ENCODE data around the gene OR4C6. TPM values are rescaled to one million over a fixed set of nuclear protein-coding genes. Genes with fewer than 3 reads are reported as not detected.

The OR4C6 gene
- total RNA-seq, 4 donors from 2014 or later, result not detected

DNA sequence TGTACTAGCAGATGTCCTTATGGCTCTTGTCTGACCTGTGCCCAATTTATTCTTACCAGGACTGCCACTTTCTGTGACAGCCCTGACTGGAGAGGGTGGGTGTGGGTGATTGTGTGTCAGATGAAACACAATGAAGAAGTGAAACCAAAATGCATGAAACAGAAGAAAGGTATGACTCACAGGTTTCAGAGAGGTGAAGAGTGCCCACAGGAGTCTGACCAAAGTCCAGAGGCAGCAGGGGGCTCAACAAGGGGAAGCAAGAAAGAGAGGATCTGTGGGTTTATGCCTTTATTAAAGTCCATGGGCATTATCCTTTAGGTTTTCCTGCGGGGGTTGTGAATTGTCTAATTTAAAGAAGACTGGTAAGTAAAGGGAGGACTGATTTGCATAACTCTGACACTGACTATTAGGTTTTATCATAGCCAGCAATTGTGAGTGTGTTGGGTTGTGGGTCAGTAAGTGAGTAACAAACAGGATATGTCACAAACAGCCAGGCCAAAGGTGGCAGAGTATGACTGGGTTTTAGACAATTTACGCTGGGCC is 3.9 kb upstream of the OR4C6 start:
- Histone ChIP-seq H3K36me3 (no peaks in the 10 kb centered on the region), H3K4me3 (no peak overlapping the region), H3K4me1 (no peaks in the 10 kb centered on the region), H3K27ac (no peak overlapping the region), H3K9me3 (no peaks in the 10 kb centered on the region), H3K27me3 (no peaks in the 10 kb centered on the region)
- DNase-seq, result no peak
- TF ChIP-seq, protein P1, sequence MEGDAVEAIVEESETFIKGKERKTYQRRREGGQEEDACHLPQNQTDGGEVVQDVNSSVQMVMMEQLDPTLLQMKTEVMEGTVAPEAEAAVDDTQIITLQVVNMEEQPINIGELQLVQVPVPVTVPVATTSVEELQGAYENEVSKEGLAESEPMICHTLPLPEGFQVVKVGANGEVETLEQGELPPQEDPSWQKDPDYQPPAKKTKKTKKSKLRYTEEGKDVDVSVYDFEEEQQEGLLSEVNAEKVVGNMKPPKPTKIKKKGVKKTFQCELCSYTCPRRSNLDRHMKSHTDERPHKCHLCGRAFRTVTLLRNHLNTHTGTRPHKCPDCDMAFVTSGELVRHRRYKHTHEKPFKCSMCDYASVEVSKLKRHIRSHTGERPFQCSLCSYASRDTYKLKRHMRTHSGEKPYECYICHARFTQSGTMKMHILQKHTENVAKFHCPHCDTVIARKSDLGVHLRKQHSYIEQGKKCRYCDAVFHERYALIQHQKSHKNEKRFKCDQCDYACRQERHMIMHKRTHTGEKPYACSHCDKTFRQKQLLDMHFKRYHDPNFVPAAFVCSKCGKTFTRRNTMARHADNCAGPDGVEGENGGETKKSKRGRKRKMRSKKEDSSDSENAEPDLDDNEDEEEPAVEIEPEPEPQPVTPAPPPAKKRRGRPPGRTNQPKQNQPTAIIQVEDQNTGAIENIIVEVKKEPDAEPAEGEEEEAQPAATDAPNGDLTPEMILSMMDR (IDR thresholded peaks at IDR 0.05), result no peak
- TF ChIP-seq POLR2A (IDR thresholded peaks at IDR 0.05), result no peak

DNA sequence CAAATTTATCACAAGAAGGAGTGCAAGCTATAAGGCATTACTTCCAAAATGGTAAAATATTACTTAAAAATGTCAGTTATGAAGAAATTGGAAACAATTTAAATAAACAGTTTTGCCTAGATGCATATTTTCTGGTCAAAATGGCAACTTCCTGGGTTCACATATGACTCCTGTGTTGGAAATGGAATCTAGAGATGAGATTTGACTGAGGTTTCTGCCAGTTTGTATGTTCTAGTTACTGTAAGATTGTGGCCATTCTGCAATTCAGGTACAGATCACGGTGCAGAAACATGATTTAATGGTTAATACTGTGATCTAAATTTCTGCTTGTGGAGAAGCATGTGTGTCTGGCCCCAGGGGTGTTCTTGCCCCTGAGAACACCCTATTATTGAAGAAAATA is 3.4 kb upstream of the OR4C6 start:
- Histone ChIP-seq H3K27me3 (no peaks in the 10 kb centered on the region), H3K9me3 (no peaks in the 10 kb centered on the region), H3K36me3 (no peaks in the 10 kb centered on the region), H3K27ac (no peak overlapping the region), H3K4me1 (no peaks in the 10 kb centered on the region), H3K4me3 (no peak overlapping the region)
- no peak for TF ChIP-seq POLR2A (IDR thresholded peaks at IDR 0.05)
- TF ChIP-seq, protein P1 (IDR thresholded peaks at IDR 0.05), result no peak
- no peak for DNase-seq

DNA sequence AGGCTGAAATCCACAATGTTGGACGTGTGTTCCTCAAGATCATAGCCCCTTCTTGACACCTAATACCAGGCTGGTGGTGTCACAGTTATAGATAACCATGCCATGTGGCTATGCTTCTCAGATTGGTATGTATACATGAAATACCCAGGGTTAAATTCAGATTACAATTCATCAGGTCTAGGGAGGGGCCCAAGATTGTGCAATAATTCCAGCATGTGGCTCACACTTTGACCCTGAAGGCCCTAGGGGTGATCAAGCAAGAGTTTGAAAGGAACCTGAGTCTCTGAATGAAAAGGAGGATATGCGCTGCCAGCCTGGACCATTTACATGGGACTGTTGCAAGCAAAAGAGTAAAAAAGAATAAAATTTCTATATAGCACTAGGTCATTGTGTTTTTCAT is 7.4 kb downstream of the OR4C6 start:
- no peaks in the 10 kb centered on the region for H3K4me1 ChIP-seq
- DNase-seq, result no peak
- TF ChIP-seq, protein P1 (IDR thresholded peaks at IDR 0.05), result no peak
- TF ChIP-seq POLR2A (IDR thresholded peaks at IDR 0.05), result no peak
- H3K9me3 ChIP-seq, result no peaks in the 10 kb centered on the region
- H3K36me3 ChIP-seq, result no peaks in the 10 kb centered on the region
- H3K4me3 ChIP-seq, result no peak overlapping the region
- no peaks in the 10 kb centered on the region for H3K27me3 ChIP-seq
- no peak overlapping the region for H3K27ac ChIP-seq

DNA sequence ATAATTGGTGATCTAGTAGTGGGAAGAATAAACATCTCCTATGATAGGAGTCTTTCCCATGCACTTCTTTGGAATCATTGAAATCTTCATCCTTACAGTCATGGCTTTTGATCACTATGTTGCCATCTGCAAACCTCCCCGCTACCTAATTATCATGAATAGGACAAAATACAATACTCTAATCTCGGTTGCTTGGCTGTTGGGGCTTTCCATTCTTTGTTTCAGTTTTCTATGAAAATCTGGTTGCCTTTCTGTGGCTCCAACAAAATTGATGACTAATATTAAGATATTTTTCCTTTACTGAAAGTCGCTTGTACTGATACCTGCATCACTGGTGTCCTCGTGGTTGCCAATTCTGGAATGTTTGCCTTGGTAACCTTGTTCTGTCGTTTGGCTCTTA is 11.9 kb downstream of the OR4C6 start:
- TF ChIP-seq, protein P1 (IDR thresholded peaks at IDR 0.05), result no peak
- TF ChIP-seq POLR2A (IDR thresholded peaks at IDR 0.05), result no peak
- DNase-seq, result no peak
- no peaks in the 10 kb centered on the region for H3K36me3 ChIP-seq
- H3K4me3 ChIP-seq, result no peak overlapping the region
- H3K9me3 ChIP-seq, result peaks cover 0 to 3% (median 0%) of the 10 kb centered on the region in 4 donors
- no peaks in the 10 kb centered on the region for H3K27me3 ChIP-seq
- H3K27ac ChIP-seq, result no peak overlapping the region
- no peaks in the 10 kb centered on the region for H3K4me1 ChIP-seq

DNA sequence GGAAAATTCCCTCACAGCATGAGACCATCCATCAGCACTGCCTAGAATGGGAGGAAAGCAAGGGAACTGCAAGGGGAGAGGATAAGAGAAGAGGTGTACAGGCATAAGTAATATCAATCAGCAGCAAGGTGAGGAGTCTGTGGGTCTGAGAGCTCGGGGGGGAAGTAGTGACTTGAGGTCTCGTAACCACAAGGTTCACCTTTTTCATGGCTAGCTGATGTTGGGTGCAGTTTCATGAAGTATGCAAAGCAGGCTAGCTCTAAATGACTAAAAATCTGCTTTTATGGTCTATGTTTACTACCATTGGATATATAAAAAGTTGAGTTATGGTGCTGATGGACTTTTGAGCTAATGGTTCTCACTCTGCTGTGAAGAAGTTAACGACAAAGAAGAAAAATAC is 35.8 kb downstream of the OR4C6 start:
- peaks cover 0 to 8% (median 4%) of the 10 kb centered on the region in 4 donors for H3K9me3 ChIP-seq
- H3K27ac ChIP-seq, result no peak overlapping the region
- no peak overlapping the region for H3K4me3 ChIP-seq
- H3K27me3 ChIP-seq, result no peaks in the 10 kb centered on the region
- TF ChIP-seq, protein P1 (IDR thresholded peaks at IDR 0.05), result no peak
- TF ChIP-seq POLR2A (IDR thresholded peaks at IDR 0.05), result no peak
- no peaks in the 10 kb centered on the region for H3K4me1 ChIP-seq
- no peaks in the 10 kb centered on the region for H3K36me3 ChIP-seq
- DNase-seq, result no peak

DNA sequence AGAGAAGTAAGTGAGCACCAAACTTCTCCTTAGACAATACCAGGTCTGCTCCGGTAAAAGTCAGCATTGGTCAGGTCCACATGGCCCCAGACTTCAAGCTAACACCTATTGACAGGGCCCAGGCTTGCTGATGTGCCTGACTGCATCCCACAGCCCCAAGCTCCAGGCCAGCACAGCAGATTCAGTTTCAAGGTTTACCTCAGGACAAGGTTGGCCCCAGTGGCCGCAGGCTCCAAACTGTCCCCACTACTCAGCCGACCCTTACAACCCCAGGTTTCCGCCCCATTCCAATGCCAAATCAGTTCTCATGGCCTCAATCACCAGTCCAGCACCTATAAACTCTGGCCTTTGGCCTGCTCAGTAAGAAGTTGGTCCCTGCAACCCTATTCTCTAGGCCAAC is 39.4 kb downstream of the OR4C6 start:
- Histone ChIP-seq H3K27me3 (no peaks in the 10 kb centered on the region), H3K9me3 (peaks cover 0 to 8% (median 4%) of the 10 kb centered on the region in 4 donors), H3K36me3 (no peaks in the 10 kb centered on the region), H3K4me3 (no peak overlapping the region), H3K4me1 (no peaks in the 10 kb centered on the region), H3K27ac (no peak overlapping the region)
- no peak for DNase-seq
- TF ChIP-seq, protein P1 (IDR thresholded peaks at IDR 0.05), result no peak
- no peak for TF ChIP-seq POLR2A (IDR thresholded peaks at IDR 0.05)
